GOT3 (cell line): ENCODE data around the gene RRP1.

Experiments
- DNase-seq: peaks from one replicate; lab custom pipeline; 2025; ENCODE audit warnings: mixed read lengths; lab: John Stamatoyannopoulos, UW

RRP1 gene

GRCh38 chr21:43758811-43759210, 30.6 kb upstream of the RRP1 start:
- no peak for DNase-seq

DNA sequence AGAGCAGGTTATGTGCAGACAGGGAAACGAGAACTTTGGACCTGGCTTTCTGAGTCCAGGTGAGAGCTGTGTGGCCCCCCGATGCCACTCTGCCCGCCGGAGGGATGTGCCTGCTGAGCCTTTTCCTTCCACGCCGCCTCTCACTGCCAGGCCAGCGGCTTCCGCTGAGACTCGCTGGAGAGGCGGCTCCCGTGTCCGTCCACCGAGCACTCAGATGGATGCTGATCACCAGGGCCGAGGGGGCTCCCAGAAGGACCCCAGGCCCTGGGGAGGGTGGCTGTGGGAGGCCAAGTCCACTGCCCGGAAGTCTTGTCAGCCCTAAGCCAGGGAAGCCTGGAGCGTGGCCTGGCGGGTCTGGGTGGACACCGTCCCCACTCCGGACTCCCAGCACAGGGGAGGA, 29.7 kb upstream of the RRP1 start:
- DNase-seq = no peak

- no peak for DNase-seq
Observed at GRCh38 chr21:43760391-43760958, 28.9 kb upstream of the RRP1 start.

- DNase-seq = no peak
Observed at GRCh38 chr21:43761886-43762285, 27.5 kb upstream of the RRP1 start.

DNA sequence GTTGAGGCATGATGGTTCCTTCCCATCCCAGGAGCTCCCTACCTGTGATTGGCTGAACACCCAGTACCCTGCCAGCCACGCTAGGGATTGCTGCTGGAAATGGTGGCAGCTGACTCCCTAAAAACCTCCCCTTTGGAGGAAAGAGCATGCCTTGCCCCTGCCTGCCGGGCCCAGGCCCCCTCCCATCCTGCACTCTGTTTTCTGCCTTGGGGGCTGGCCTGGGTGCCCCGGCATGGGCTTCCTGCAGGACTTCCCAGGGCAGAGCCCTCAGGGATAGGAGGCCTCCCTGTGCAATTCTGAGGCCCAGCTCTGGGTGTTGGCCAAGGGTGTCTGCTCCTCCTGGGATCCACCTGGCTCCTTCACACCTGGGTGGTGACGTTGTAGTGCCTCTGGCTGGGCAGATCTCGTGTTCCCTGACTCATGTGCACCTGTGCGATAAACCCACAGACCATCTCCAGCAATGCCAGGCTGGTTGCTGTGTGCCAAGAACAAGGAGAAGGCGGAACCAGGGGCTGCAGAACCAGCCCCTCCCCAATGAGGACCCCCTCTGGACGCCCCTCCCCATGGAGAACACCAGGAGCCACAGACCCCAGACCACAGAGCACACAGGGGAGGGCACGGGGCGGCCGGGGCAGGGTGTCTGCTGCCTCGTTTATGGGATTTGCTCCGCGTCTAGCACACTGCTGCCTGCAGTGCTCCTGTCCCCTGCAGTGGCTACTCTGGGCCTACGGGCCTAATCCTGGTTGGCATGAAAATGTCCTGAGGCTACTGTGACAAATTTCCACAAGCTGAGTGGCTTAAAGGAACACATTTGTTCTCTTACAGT, 26.9 kb upstream of the RRP1 start:
- DNase-seq = no peak

GRCh38 chr21:43763901-43764523, 25.4 kb upstream of the RRP1 start:
- DNase-seq = no peak

GRCh38 chr21:43764576-43765495, 24.5 kb upstream of the RRP1 start:
- no peak for DNase-seq

GRCh38 chr21:43766734-43767497, 22.5 kb upstream of the RRP1 start:
- no peak for DNase-seq

- DNase-seq = no peak
Observed at GRCh38 chr21:43767498-43767983, 21.8 kb upstream of the RRP1 start.

DNA sequence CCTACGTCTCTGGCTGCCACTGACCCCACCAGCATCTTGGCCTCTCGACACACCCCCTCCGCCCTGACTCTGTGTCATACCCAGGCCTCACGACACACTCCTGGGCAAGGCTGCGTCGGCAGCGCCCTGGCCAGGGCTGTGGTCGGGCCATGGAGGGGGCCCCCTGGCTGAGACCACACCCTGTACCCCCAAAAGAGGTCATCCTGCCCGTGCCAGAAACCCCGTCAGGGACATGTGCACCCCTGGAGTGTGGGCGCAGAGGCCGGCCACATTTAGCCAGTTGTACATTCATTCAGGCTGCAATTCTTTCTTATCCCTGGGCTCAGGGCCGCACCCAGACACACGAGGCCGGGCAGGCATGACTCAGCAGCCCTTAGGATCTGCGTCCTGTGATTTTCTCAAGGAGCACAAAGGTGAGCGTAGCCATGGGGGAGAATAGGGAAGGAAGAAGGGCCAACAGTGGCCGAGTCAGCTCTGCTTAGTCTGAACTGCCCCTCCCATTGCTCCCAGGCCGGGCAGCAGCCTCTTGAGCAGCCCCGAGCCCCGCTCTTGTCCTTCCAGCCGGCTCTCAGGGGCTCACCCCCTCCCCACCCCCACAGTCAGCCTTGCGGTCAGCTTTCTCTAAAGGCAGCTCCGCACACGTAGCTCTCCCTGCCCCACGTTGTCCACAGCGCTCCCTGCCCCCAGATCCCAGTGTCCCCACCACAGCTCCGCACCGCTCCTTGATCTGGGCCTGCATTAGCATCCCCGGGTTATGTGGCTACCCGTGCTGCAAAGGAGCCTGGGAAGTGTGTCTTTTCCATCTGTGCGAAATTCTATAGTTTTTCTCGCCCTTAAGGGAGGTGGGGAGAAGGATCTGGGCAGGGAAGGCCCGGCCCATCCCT, 21.2 kb upstream of the RRP1 start:
- no peak for DNase-seq

- no peak for DNase-seq
Observed at GRCh38 chr21:43768868-43769167, 20.6 kb upstream of the RRP1 start.

GRCh38 chr21:43769325-43769958, 19.9 kb upstream of the RRP1 start:
- no peak for DNase-seq

DNA sequence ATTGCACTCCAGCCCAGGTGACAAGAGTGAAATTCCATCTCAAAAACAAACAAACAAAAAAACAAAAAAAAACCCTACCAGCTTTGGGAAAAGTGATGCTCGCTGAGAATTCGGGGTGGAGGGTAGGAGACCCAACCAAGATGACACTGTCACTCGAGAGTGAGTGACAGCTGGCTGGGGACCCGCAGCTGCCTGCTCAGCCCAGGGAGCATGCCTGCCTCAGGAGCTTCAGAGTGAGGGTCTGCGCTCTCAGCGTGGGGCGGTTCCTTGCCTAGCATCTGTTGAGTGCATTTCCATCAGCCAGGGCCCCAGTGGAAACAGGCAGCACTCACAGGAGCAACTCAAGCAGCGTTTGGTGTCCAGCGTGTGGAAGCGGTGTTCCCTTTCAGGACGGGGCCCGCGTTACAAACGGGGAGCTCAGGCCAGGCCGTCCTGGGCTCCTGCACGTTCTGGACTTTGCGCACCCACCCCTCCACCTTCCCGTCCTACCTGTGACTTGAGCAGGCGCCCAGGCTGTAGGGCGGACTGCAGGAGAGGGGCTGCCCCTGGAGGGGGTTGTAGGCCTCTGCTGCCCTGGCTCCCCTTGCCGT, 19.2 kb upstream of the RRP1 start:
- DNase-seq = no peak

DNA sequence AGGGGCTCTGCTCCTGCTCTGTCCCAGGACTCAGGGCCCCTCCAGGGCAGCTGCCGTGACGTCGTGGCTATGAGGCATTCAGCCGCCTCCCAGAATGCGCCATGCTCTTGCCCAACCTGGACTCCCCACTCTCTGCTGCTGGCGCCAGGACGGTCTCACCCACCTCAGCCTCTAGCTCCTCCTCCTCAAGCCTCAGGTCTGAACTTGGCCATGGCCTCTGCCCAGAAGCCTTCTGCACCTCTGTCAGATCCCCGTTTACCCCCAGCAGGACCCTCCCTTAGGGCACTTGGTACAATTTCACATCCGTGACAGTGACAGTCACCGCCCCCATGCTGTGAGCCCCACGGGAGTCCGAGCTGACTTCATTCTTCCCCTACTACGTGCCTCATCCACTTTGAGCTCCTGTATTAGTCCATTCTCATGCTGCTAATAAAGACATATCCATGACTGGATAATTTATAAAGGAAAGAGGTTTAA, 18.1 kb upstream of the RRP1 start:
- no peak for DNase-seq

- no peak for DNase-seq
Observed at GRCh38 chr21:43771698-43772424, 17.5 kb upstream of the RRP1 start.

GRCh38 chr21:43772425-43772821, 17.0 kb upstream of the RRP1 start:
- no peak for DNase-seq

DNA sequence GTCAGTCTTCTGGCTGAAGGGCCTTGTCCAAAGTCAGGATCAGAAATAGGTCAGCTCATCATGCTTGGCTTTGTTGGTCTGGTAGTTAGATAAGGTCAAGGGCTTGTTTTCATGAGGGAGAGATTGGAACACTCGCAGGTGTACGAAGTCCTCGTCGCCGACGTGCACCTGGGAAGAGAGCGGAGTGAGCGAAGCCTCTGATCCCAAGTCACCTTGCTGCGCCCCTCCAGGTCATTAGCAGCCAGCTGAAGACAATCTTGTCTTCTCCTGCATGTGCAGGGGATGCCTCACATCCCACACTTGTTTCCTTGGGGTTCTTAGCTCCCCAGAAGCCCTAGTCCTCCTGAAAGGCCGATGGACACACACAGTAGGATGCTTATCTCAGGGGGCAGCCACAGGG, 15.2 kb upstream of the RRP1 start:
- no peak for DNase-seq

- no peak for DNase-seq
Observed at GRCh38 chr21:43775190-43775589, 14.2 kb upstream of the RRP1 start.
